B cell (primary cell): ENCODE results near the gene MCM6. TPM values are rescaled to one million over a fixed set of nuclear protein-coding genes. Genes with fewer than 3 reads are reported as not detected.
"Not testable (repeated sequence)": the region's sequence is repeated elsewhere in the genome, so short reads cannot be mapped to it uniquely, and the experiment has no call there.

Source experiments
- ATAC-seq: fragments of 200-7000 bp; cut with Tn5 transposase; one replicate; pipeline ENCODE4 v1.10.0; 2021; ENCODE audit warnings: low read depth, mild to moderate bottlenecking, moderate number of reproducible peaks, moderate library complexity
- CTCF ChIA-PET: fragments of 350-600 bp; sonication (Branson Sonifier 250); formaldehyde crosslinking; loops from one replicate; lab custom pipeline; 2021; ENCODE audit warnings: antibody characterized with exemption, inconsistent platforms; lab: Charles Lee
- POLR2A ChIA-PET: fragments of 350-600 bp; sonication (Branson Sonifier 250); formaldehyde crosslinking; loops from one replicate; lab custom pipeline; 2021; ENCODE audit warnings: antibody characterized with exemption; lab: Charles Lee
- DNase-seq: peaks from one replicate; pipeline ENCODE4 v3.0.0; 2013
- H2AFZ ChIP-seq: 2 replicates; pipeline ENCODE4 v1.6.1; 2012; ENCODE audit warnings: mild to moderate bottlenecking, low read depth, low read length; ENCODE audit not compliant: insufficient read depth, poor library complexity, severe bottlenecking
- H3K27ac ChIP-seq, 2 donors: 1 replicate in 1 of 2; 2 replicates in 1 of 2; pipeline ENCODE4 v1.5.1; 2012 to 2013; ENCODE audit warnings: low read length in 2 of 2, mild to moderate bottlenecking in 2 of 2, moderate library complexity in 1 of 2
- H3K27me3 ChIP-seq, 4 experiments: fragments of 200-600 bp in 1 of 4; sonication (generic) in 1 of 4; replicated peaks in 1 of 4; 1 replicate in 2 of 4; 2 replicates in 2 of 4; pipeline versions ENCODE4 v1.6.1 to v1.7.0; 2013 to 2016; ENCODE audit warnings: low read length in 3 of 4, mild to moderate bottlenecking in 2 of 4, mixed read lengths in 1 of 4, moderate library complexity in 1 of 4; ENCODE audit not compliant: insufficient read depth in 4 of 4, control insufficient read depth in 3 of 4; ENCODE audit errors: control extremely low read depth in 1 of 4
- H3K36me3 ChIP-seq, 2 experiments: replicated peaks in 1 of 2; 1 replicate in 1 of 2; 2 replicates in 1 of 2; pipeline versions ENCODE4 v1.6.1 to v1.7.1; 2013; ENCODE audit warnings: low read length in 1 of 2; ENCODE audit not compliant: insufficient read depth in 2 of 2, control insufficient read depth in 1 of 2; ENCODE audit errors: control extremely low read depth in 1 of 2, extremely low read depth in 1 of 2
- H3K4me1 ChIP-seq, 2 donors: fragments of 200-600 bp in 1 of 2; sonication (generic) in 1 of 2; 1 replicate in 1 of 2; 2 replicates in 1 of 2; pipeline versions ENCODE4 v1.5.1 to v1.6.1; 2013 to 2017; ENCODE audit warnings: low read length in 2 of 2; ENCODE audit not compliant: control insufficient read depth in 2 of 2, insufficient read depth in 2 of 2
- H3K4me2 ChIP-seq: replicated peaks from 2 replicates; pipeline ENCODE3; 2012; ENCODE audit warnings: mild to moderate bottlenecking, low read depth, low read length; ENCODE audit not compliant: poor library complexity, severe bottlenecking
- H3K4me3 ChIP-seq, 5 experiments: fragments of 200-600 bp in 1 of 5; sonication (generic) in 1 of 5; 1 replicate in 3 of 5; 2 replicates in 2 of 5; pipeline versions ENCODE4 v1.5.1 to v1.7.0; 2011 to 2016; ENCODE audit warnings: low read length in 4 of 5, mild to moderate bottlenecking in 4 of 5, low read depth in 2 of 5, control low read depth in 1 of 5, moderate library complexity in 1 of 5; ENCODE audit not compliant: insufficient read depth in 1 of 5; ENCODE audit errors: control extremely low read depth in 1 of 5, extremely low read depth in 1 of 5
- H3K79me2 ChIP-seq: fragments of 200-600 bp; sonication (generic); one replicate; pipeline ENCODE4 v1.6.0; 2016; ENCODE audit warnings: low read length; ENCODE audit not compliant: control insufficient read depth, insufficient read depth
- H3K9ac ChIP-seq: fragments of 200-600 bp; sonication (generic); 2 replicates; pipeline ENCODE4 v1.6.1; 2017; ENCODE audit warnings: mild to moderate bottlenecking, low read length, moderate library complexity
- H3K9me3 ChIP-seq, 3 donors: one replicate each; pipeline versions ENCODE4 v1.6.1 to v1.7.1; 2013; ENCODE audit warnings: low read length in 2 of 3; ENCODE audit not compliant: control insufficient read depth in 2 of 3, insufficient read depth in 1 of 3; ENCODE audit errors: control extremely low read depth in 1 of 3
- H4K20me1 ChIP-seq: 2 replicates; pipeline ENCODE4 v1.6.0; 2012; ENCODE audit warnings: mild to moderate bottlenecking, low read length; ENCODE audit not compliant: insufficient read depth, control insufficient read depth, poor library complexity, severe bottlenecking
- H3K27ac Mint-ChIP-seq: one replicate; pipeline ENCODE4 v1.8.0; 2021; ENCODE audit warnings: mixed read lengths
- H3K27me3 Mint-ChIP-seq: one replicate; pipeline ENCODE4 v1.8.0; 2021; ENCODE audit warnings: mixed read lengths
- H3K4me1 Mint-ChIP-seq: one replicate; pipeline ENCODE4 v1.8.0; 2021; ENCODE audit warnings: mixed read lengths
- H3K4me3 Mint-ChIP-seq: one replicate; pipeline ENCODE4 v1.8.0; 2021; ENCODE audit warnings: mixed read lengths
- H3K9me3 Mint-ChIP-seq: one replicate; pipeline ENCODE4 v1.8.0; 2022; ENCODE audit warnings: mixed read lengths; ENCODE audit not compliant: insufficient read depth
- CTCF ChIP-seq: fragments of 200-600 bp; IDR thresholded peaks from one replicate; pipeline ENCODE4 v1.8.0; 2022; ENCODE audit warnings: antibody characterized with exemption, mild to moderate bottlenecking
- EZH2 ChIP-seq: IDR thresholded peaks from 2 replicates; pipeline ENCODE4 v1.6.1; 2012; ENCODE audit warnings: borderline replicate concordance, low read depth, mild to moderate bottlenecking, moderate library complexity, low read length; ENCODE audit not compliant: insufficient read depth, poor library complexity, severe bottlenecking
- WGBS: methylation state at CpG from one replicate; pipeline ENCODE4 v1.1.5; 2013; ENCODE audit warnings: missing lambda C conversion rate; ENCODE audit not compliant: insufficient coverage; 5-methylcytosine and 5-hydroxymethylcytosine counted together
- intact Hi-C: fragments of 100-400 bp; cut with micrococcal nuclease; formaldehyde crosslinking; loops from one replicate; pipeline ENCODE4 v1.10.0; 2022
- polyA plus RNA-seq: library from polyadenylated mRNA; depleted of rRNA; stranded (reverse); fragments of >200 nt; gene quantifications from 2 replicates; pipeline ENCODE4 v1.2.3, GENCODE V29; 2012
- total RNA-seq, 2 donors: library from RNA; stranded (reverse); fragments of 120-200 nt in 1 of 2; gene quantifications; 1 replicate in 1 of 2; 2 replicates in 1 of 2; pipeline versions ENCODE4 v1.2.3 to v1.2.4, GENCODE V29; 2013 to 2022

MCM6 gene
- total and polyA plus RNA-seq, 2 donors (not counting 1 experiment from before 2014, with no cell fraction given): 2.3 to 30.0 TPM

GRCh38 chr2:135815269-135815668 is 61.0 kb downstream of the MCM6 start:
- no peak overlapping the region for H3K27ac Mint-ChIP-seq
- ATAC-seq (no peak), DNase-seq (no peak)
- no peaks in the 10 kb centered on the region for H3K79me2 ChIP-seq
- H3K9me3 ChIP-seq: peaks cover 0 to 10% (median 0%) of the 10 kb centered on the region in 3 donors
- H2AFZ ChIP-seq: no peak overlapping the region
- no peak overlapping the region for H3K4me2 ChIP-seq
- H4K20me1 ChIP-seq: no peaks in the 10 kb centered on the region
- H3K27ac ChIP-seq: no peak overlapping the region
- H3K4me3 ChIP-seq: no peak overlapping the region
- no peak for TF ChIP-seq EZH2
- TF ChIP-seq CTCF: no peak
- no peak overlapping the region for H3K9ac ChIP-seq
- intact Hi-C loops: no loop called here
- no peaks in the 10 kb centered on the region for H3K27me3 ChIP-seq
- peaks cover 0 to 5% of the 10 kb centered on the region in 2 donors for H3K4me1 ChIP-seq
- ChIA-PET CTCF (no interaction called here), POLR2A (no interaction called here)
- H3K4me3 Mint-ChIP-seq: no peak overlapping the region
- H3K27me3 Mint-ChIP-seq: peaks cover 7% of the 10 kb centered on the region
- H3K36me3 ChIP-seq: no peaks in the 10 kb centered on the region
- H3K4me1 Mint-ChIP-seq: peaks cover 4% of the 10 kb centered on the region
- no CpG with 5 or more reads among the region's 3 CpGs for WGBS
- no peaks in the 10 kb centered on the region for H3K9me3 Mint-ChIP-seq

- Histone ChIP-seq H3K36me3 (no peaks in the 10 kb centered on the region), H3K79me2 (no peaks in the 10 kb centered on the region), H3K9ac (no peak overlapping the region), H3K27ac (no peak overlapping the region), H4K20me1 (no peaks in the 10 kb centered on the region), H3K4me2 (no peak overlapping the region), H3K4me3 (no peak overlapping the region), H3K9me3 (peaks cover 0 to 4% (median 0%) of the 10 kb centered on the region in 3 donors), H2AFZ (no peak overlapping the region), H3K27me3 (no peaks in the 10 kb centered on the region), H3K4me1 (no peaks in the 10 kb centered on the region)
- intact Hi-C loops: no loop called here
- 97% methylated on average over 2 of the region's 2 CpGs for WGBS
- no peak for TF ChIP-seq CTCF
- no peak for TF ChIP-seq EZH2
- no peaks in the 10 kb centered on the region for H3K4me1 Mint-ChIP-seq
- no peak for ATAC-seq
- POLR2A ChIA-PET: no interaction called here
- no peak overlapping the region for H3K4me3 Mint-ChIP-seq
- no peaks in the 10 kb centered on the region for H3K9me3 Mint-ChIP-seq
- CTCF ChIA-PET: no interaction called here
- peaks cover 5% of the 10 kb centered on the region for H3K27me3 Mint-ChIP-seq
- H3K27ac Mint-ChIP-seq: no peak overlapping the region
- no peak for DNase-seq
These were observed 63.2 kb downstream of the MCM6 start for GRCh38 chr2:135812907-135813511.

DNA sequence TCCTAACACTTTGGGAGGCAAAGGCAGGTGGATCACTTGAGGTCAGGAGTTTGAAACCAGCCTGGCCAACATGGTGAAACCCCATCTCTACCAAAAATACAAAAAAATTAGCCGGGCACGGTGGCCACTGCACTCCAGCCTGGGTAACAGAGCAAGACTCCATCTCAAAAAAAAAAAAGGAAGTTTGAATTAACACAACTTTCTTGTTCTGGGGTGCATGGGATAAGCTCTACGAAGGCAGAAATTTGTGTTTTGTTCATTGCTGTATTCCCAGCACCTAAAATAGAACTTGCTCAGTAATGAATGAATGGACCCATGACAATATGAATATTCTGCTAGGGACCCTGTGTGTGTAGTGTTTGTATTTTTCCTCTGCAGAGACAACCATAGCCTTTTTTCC is 68.4 kb downstream of the MCM6 start:
- ATAC-seq, POLR2A ChIA-PET, H4K20me1 ChIP-seq, H3K4me3 Mint-ChIP-seq, H3K79me2 ChIP-seq, H3K36me3 ChIP-seq, H3K4me1 Mint-ChIP-seq, H3K27me3 Mint-ChIP-seq, H3K9me3 Mint-ChIP-seq, H3K4me2 ChIP-seq, H3K27me3 ChIP-seq, H3K27ac Mint-ChIP-seq, intact Hi-C loops, H3K27ac ChIP-seq, H3K9ac ChIP-seq, DNase-seq, H3K9me3 ChIP-seq, H2AFZ ChIP-seq, H3K4me1 ChIP-seq, H3K4me3 ChIP-seq: not testable (repeated sequence)
- CTCF ChIA-PET: interaction anchor here (2.9 kb wide), 1 partner anchor 10 kb away, joined by 15 read pairs; no protein-coding TSS in a partner anchor
- WGBS: 40% methylated on average over 2 of the region's 3 CpGs
